Activated CD8-positive, alpha-beta T cell treated with anti-CD3 and anti-CD28 coated beads for 36 hours (primary cell): ENCODE data around the gene DISP2. TPM values are rescaled to one million over a fixed set of nuclear protein-coding genes. Genes with fewer than 3 reads are reported as not detected.

Experiments
- ATAC-seq: fragments of 200-7000 bp; cut with Tn5 transposase; one replicate; pipeline ENCODE4 v1.10.0; 2021; ENCODE audit warnings: mild to moderate bottlenecking, moderate library complexity
- CTCF ChIA-PET: fragments of 350-600 bp; sonication (Branson Sonifier 250); formaldehyde crosslinking; loops from one replicate; lab custom pipeline; 2021; ENCODE audit warnings: antibody characterized with exemption; lab: Charles Lee
- POLR2A ChIA-PET: fragments of 350-600 bp; sonication (Branson Sonifier 250); formaldehyde crosslinking; loops from one replicate; lab custom pipeline; 2021; ENCODE audit warnings: antibody characterized with exemption; lab: Charles Lee
- DNase-seq: peaks from one replicate; pipeline ENCODE4 v3.0.0-alpha.2; 2020
- H3K27ac Mint-ChIP-seq: one replicate; pipeline ENCODE4 v1.8.0; 2021; ENCODE audit warnings: mild to moderate bottlenecking, mixed read lengths
- H3K27me3 Mint-ChIP-seq: one replicate; pipeline ENCODE4 v1.8.0; 2021; ENCODE audit warnings: mixed read lengths
- H3K36me3 Mint-ChIP-seq: one replicate; pipeline ENCODE4 v1.8.0; 2021; ENCODE audit warnings: low read depth, mixed read lengths
- H3K4me1 Mint-ChIP-seq: one replicate; pipeline ENCODE4 v1.8.0; 2021; ENCODE audit warnings: low read depth, mixed read lengths
- H3K4me3 Mint-ChIP-seq: one replicate; pipeline ENCODE4 v1.8.0; 2021; ENCODE audit warnings: mild to moderate bottlenecking, moderate library complexity, mixed read lengths
- H3K9me3 Mint-ChIP-seq: one replicate; pipeline ENCODE4 v1.8.0; 2021; ENCODE audit warnings: mixed read lengths
- intact Hi-C: fragments of 100-400 bp; cut with micrococcal nuclease; formaldehyde crosslinking; loops from one replicate; pipeline ENCODE4 v1.10.0; 2022
- total RNA-seq, 2 experiments: library from RNA; stranded (reverse); gene quantifications; one replicate each; pipeline ENCODE4 v1.2.3, GENCODE V29; 2021
- TF ChIP-seq, protein P1 (sequence below): fragments of 200-600 bp; IDR thresholded peaks from one replicate; pipeline ENCODE4 v1.8.0; 2022; ENCODE audit warnings: antibody characterized with exemption, mild to moderate bottlenecking

DISP2 gene
- total RNA-seq, 2 experiments from 2014 or later: 0.09 to 0.20 TPM

- no peak for DNase-seq
- H3K27me3 Mint-ChIP-seq: no peaks in the 10 kb centered on the region
- TF ChIP-seq, protein P1, sequence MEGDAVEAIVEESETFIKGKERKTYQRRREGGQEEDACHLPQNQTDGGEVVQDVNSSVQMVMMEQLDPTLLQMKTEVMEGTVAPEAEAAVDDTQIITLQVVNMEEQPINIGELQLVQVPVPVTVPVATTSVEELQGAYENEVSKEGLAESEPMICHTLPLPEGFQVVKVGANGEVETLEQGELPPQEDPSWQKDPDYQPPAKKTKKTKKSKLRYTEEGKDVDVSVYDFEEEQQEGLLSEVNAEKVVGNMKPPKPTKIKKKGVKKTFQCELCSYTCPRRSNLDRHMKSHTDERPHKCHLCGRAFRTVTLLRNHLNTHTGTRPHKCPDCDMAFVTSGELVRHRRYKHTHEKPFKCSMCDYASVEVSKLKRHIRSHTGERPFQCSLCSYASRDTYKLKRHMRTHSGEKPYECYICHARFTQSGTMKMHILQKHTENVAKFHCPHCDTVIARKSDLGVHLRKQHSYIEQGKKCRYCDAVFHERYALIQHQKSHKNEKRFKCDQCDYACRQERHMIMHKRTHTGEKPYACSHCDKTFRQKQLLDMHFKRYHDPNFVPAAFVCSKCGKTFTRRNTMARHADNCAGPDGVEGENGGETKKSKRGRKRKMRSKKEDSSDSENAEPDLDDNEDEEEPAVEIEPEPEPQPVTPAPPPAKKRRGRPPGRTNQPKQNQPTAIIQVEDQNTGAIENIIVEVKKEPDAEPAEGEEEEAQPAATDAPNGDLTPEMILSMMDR: no peak
- H3K27ac Mint-ChIP-seq: no peak overlapping the region
- H3K4me1 Mint-ChIP-seq: peaks cover 22% of the 10 kb centered on the region
- ChIA-PET CTCF (interaction anchor here (0.6 to 4.5 kb wide), 4 partner anchors 12 to 266 kb away, joined by 3 to 26 read pairs (median 4); no protein-coding TSS in a partner anchor), POLR2A (interaction anchor here (1.3 to 1.8 kb wide), 2 partner anchors 12 to 30 kb away, joined by 3 to 6 read pairs; no protein-coding TSS in a partner anchor)
- H3K9me3 Mint-ChIP-seq: no peaks in the 10 kb centered on the region
- no peak overlapping the region for H3K4me3 Mint-ChIP-seq
- no peak for ATAC-seq
- intact Hi-C loops: no loop called here
- peaks cover 21% of the 10 kb centered on the region for H3K36me3 Mint-ChIP-seq
Observed at GRCh38 chr15:40380636-40381035, 22.6 kb downstream of the DISP2 start.

GRCh38 chr15:40381818-40382529, 24.0 kb downstream of the DISP2 start:
- H3K36me3 Mint-ChIP-seq: peaks cover 31% of the 10 kb centered on the region
- peaks cover 18% of the 10 kb centered on the region for H3K4me1 Mint-ChIP-seq
- CTCF ChIA-PET: interaction anchor here (0.6 to 1.7 kb wide), 14 partner anchors 10 to 848 kb away, joined by 3 to 9 read pairs (median 4); partner anchors contain the start of gene PLCB2
- POLR2A ChIA-PET: interaction anchor here (0.8 to 2.1 kb wide), 10 partner anchors 10 to 57 kb away, joined by 3 to 9 read pairs (median 4); no protein-coding TSS in a partner anchor
- no peaks in the 10 kb centered on the region for H3K9me3 Mint-ChIP-seq
- no peak overlapping the region for H3K27ac Mint-ChIP-seq
- TF ChIP-seq, protein P1: no peak
- no peak for DNase-seq
- H3K27me3 Mint-ChIP-seq: no peaks in the 10 kb centered on the region
- no peak overlapping the region for H3K4me3 Mint-ChIP-seq
- no peak for ATAC-seq
- intact Hi-C loops: no loop called here

DNA sequence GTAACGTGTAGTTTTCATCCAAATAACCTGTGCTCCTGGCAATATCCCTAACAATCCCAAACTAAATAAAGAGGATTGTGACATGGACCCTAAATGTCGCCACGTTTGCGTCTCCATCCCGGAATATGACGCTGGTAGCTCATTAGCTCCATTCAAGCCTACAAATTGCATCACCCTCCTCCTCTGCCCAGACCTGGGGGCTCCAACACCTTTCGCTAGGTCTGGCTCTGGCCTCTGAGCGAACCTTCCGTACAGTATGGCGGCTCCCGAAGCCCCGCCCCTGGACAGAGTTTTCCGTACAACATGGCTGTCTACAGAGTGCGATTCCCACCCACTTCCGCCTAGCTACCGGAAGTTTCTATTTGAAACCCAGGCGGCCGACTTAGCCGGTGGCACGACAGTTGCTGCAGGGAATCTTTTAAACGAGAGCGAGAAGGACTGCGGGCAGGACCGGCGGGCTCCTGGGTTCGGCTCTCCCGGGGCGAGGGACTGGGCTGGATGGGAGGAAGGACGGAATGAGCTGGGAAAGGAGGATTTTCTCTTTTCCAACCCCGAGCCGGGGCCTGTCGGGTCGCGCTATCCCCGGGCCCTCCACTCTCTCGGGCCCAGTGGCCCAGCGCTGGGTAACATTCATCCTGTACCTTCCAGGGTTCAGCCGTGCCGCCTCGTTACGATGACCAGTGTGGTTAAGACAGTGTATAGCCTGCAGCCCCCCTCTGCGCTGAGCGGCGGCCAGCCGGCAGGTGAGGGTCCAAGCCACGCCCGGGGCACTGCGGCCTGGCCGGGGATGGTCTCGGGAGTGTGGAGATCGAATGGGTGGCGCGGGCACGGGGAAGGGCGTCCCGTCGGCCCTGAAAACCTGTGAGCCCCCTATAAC, 24.8 kb downstream of the DISP2 start, which contains the start of gene KNSTRN:
TSS of gene KNSTRN (plus strand) at position 142 of the 877 bp plus-strand sequence. CDS start at position 257, 115 bp downstream.
- CTCF ChIA-PET: interaction anchor here (0.6 to 1.7 kb wide), 13 partner anchors 11 to 104 kb away, joined by 3 to 11 read pairs (median 4); partner anchors contain the start of gene PLCB2
- DNase-seq (peak; percentile 98), ATAC-seq (peak; percentile 100)
- intact Hi-C loops: no loop called here
- Mint-ChIP-seq H3K27me3 (no peaks in the 10 kb centered on the region), H3K4me3 (peak within 1 kb of the TSS; percentile 96), H3K27ac (peak within 1 kb of the TSS; percentile 88), H3K36me3 (peaks cover 39% of the 10 kb centered on the region), H3K4me1 (peaks cover 18% of the 10 kb centered on the region), H3K9me3 (no peaks in the 10 kb centered on the region)
- TF ChIP-seq, protein P1: no peak
- POLR2A ChIA-PET: interaction anchor here (0.8 to 2.1 kb wide), 11 partner anchors 9 to 57 kb away, joined by 3 to 9 read pairs (median 4); partner anchors contain the start of gene IVD

DNA sequence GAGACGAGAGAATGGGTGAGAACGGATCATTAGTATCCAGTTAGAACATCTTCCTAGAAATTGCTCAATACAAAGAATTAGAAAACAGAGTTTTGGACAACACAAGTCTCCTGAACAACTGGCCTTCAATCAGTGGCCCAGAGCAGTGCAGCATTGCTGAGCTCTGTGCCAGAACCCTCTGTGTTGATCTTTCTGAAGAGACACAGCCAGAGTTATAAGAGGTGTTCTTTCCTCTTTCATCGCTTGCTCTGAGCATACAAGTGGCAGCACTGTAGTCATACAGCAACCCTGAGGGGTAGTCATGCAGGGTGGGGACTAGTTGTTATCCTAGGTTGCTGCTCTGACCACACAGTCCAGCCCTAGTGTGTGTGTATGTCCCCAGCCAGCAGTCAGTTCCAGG, 28.5 kb downstream of the DISP2 start:
- H3K36me3 Mint-ChIP-seq: peaks cover 61% of the 10 kb centered on the region

More for the DNA sequence above, 28.5 kb downstream of the DISP2 start:
- Mint-ChIP-seq H3K27me3 (no peaks in the 10 kb centered on the region), H3K4me3 (no peak overlapping the region), H3K27ac (no peak overlapping the region), H3K4me1 (peaks cover 18% of the 10 kb centered on the region), H3K9me3 (no peaks in the 10 kb centered on the region)
- TF ChIP-seq, protein P1: no peak
- DNase-seq (no peak), ATAC-seq (no peak)
- ChIA-PET POLR2A (interaction anchor here (0.6 to 1.5 kb wide), 6 partner anchors 11 to 570 kb away, joined by 3 to 5 read pairs (median 3); no protein-coding TSS in a partner anchor), CTCF (interaction anchor here (1.5 to 2.1 kb wide), 4 partner anchors 18 to 112 kb away, joined by 3 to 8 read pairs (median 6); no protein-coding TSS in a partner anchor)
- intact Hi-C loops: no loop called here
